ENCODE results near the gene CENPT. TPM values are rescaled to one million over a fixed set of nuclear protein-coding genes. Genes with fewer than 3 reads are reported as not detected.

CENPT gene
- total and polyA plus RNA-seq, 2 of the 8 experiments (the other 6 are each of a cell fraction or from before 2014, with no cell fraction given): 42.4 to 53.4 TPM

DNA sequence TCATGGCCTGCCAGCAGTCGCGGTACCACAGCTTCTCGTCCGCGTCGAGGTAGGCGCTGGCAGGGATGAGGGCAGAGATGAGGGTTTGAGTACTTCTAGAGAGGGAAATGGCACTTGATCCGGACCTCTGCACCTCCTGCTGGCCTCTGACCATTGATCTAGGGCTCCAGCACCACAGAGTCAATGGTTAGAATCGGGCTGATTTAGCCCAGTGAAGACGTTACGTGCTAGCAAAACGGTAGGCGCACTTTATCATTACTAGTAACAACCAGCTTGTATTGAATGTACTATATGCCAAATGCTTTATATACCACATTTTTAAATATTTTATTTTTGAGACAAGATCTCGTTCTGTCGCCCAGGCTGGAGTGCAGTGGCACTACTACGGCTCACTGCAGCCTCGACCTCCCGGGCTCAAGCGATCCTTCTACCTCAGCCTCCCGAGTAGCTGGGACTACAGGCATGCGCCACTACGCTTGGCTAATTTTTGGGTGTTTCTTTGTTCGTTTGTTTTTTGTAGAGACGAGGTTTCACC lies 40.3 kb downstream of the CENPT start:
- no peak overlapping the region for H3K27ac ChIP-seq (ENCODE audit: low read depth, low read length)
- WGBS, 2 experiments (ENCODE audit: extremely low coverage in 1 of 2, insufficient coverage in 1 of 2, insufficient read length in 1 of 2, insufficient replicate concordance in 2 of 2, low coverage in 1 of 2, low lambda C conversion rate in 2 of 2, missing lambda C conversion rate in 1 of 2): 38% methylated on average over 24 of the region's 24 CpGs; no CpG with 5 or more reads in 1 of the 2 experiments
- H3K36me3 ChIP-seq (ENCODE audit: control insufficient read depth in 2 of 4, insufficient read depth in 4 of 4, low read length in 3 of 4): peaks cover 0 to 5% (median 0%) of the 10 kb centered on the region in 4 experiments; a peak in 3 of 8 replicates
- H3K4me3 ChIP-seq (ENCODE audit: extremely low read depth in 1 of 4, insufficient read depth in 2 of 4, low read depth in 3 of 4, low read length in 4 of 4): peak overlapping the region; percentile 95 to 98 (median 96)
- peaks cover 4 to 9% (median 5%) of the 10 kb centered on the region in 4 experiments; a peak in 6 of 7 replicates for H3K4me1 ChIP-seq (replicated peaks in 1 of 4; ENCODE audit: control insufficient read depth in 3 of 4, insufficient read depth in 4 of 4, low read length in 3 of 4)
- no peak overlapping the region for H4K5ac ChIP-seq (ENCODE audit: insufficient read length, low read depth, low read length)
- H2AK5ac ChIP-seq (ENCODE audit: low read depth, low read length): no peak overlapping the region
- H4K20me1 ChIP-seq (replicated peaks in 1 of 2; ENCODE audit: control insufficient read depth in 1 of 2, insufficient read depth in 2 of 2, low read length in 2 of 2): peaks cover 0 to 3% of the 10 kb centered on the region in 2 experiments
- no peak overlapping the region for H3K4ac ChIP-seq (replicated peaks; ENCODE audit: insufficient read length, low read depth, low read length)
- ChIA-PET CTCF (ENCODE audit: partially characterized antibody) (interaction anchor here (0.8 to 3.0 kb wide), 13 partner anchors 9 to 286 kb away, joined by 3 to 29 read pairs (median 5); partner anchors contain the start of gene LCAT), POLR2A (ENCODE audit: partially characterized antibody) (interaction anchor here (0.6 to 2.0 kb wide), 16 partner anchors 9 to 427 kb away, joined by 3 to 8 read pairs (median 4); partner anchors contain the start of gene NFATC3)
- H3K27me3 ChIP-seq (replicated peaks in 1 of 4; ENCODE audit: control insufficient read depth in 3 of 4, extremely low read depth in 1 of 4, insufficient read depth in 3 of 4, low read length in 3 of 4): no peaks in the 10 kb centered on the region
- peak overlapping the region in 2 of 4 experiments; percentile 6 to 59; a peak in 3 of 7 replicates for H3K9ac ChIP-seq (replicated peaks in 1 of 4; ENCODE audit: extremely low read depth in 1 of 4, low read depth in 3 of 4, low read length in 3 of 4)
- no peak overlapping the region for H2BK5ac ChIP-seq (ENCODE audit: low read depth, low read length)
- H2BK120ac ChIP-seq (replicated peaks; ENCODE audit: low read depth, low read length): no peak overlapping the region
- H2AFZ ChIP-seq (ENCODE audit: low read length): peak overlapping the region; percentile 98
- H3K18ac ChIP-seq (ENCODE audit: extremely low read depth, low read length): no peak overlapping the region
- H4K8ac ChIP-seq (ENCODE audit: extremely low read depth, insufficient read depth, low read length): peak overlapping the region; percentile 88; the same call in 1 of the 2 replicates
- no peak overlapping the region for H3K14ac ChIP-seq (ENCODE audit: insufficient read length)
- H3K23ac ChIP-seq (ENCODE audit: insufficient read length): no peak overlapping the region
- no peak overlapping the region for H2BK12ac ChIP-seq (ENCODE audit: low read depth, low read length)
- no peak overlapping the region for H2BK15ac ChIP-seq (ENCODE audit: low read length)
- no peak overlapping the region for H4K91ac ChIP-seq (replicated peaks; ENCODE audit: insufficient read length, low read length)
- peaks cover 5 to 21% of the 10 kb centered on the region in 2 experiments; a peak in 3 of 4 replicates for H3K79me2 ChIP-seq (ENCODE audit: control insufficient read depth in 1 of 2, insufficient read depth in 2 of 2, low read length in 2 of 2)
- H3K79me1 ChIP-seq (ENCODE audit: low read depth, low read length): peaks cover 9% of the 10 kb centered on the region; the same call in 1 of the 2 replicates
- DNase-seq (ENCODE audit: low read depth in 1 of 2, low spot score in 2 of 2) (no peak), FAIRE-seq (no peak)
- H3K9me3 ChIP-seq (ENCODE audit: insufficient read depth in 2 of 2, low read depth in 1 of 2, low read length in 1 of 2): no peaks in the 10 kb centered on the region
- H3K23me2 ChIP-seq (ENCODE audit: low read depth, low read length): peaks cover 11% of the 10 kb centered on the region
- peak overlapping the region; percentile 93 to 96 for H3K4me2 ChIP-seq (ENCODE audit: insufficient read depth in 1 of 2, low read depth in 2 of 2, low read length in 2 of 2)
- no peak overlapping the region for H2BK20ac ChIP-seq (ENCODE audit: low read length)
- no peak overlapping the region for H3K56ac ChIP-seq (replicated peaks; ENCODE audit: insufficient read length, low read depth, low read length)
- TF ChIP-seq HDAC2 (IDR thresholded peaks at IDR 0.05; ENCODE audit: borderline replicate concordance in 1 of 2, low read depth in 2 of 2, low read length in 2 of 2) (peak in 1 of 2 experiments; percentile 88; a peak in 1 of 4 replicates), SIN3A (conservative IDR thresholded peaks at IDR 0.05 in 1 of 2, IDR thresholded peaks at IDR 0.05 in 1 of 2; ENCODE audit: low read depth in 1 of 2, low read length in 2 of 2) (no peak), JUN (IDR thresholded peaks at IDR 0.05; ENCODE audit: low read depth, low read length) (no peak), CBX8 (IDR thresholded peaks at IDR 0.05; ENCODE audit: borderline replicate concordance, low read depth, low read length) (no peak), CBX5 (IDR thresholded peaks at IDR 0.05; ENCODE audit: low read depth, low read length) (no peak), POLR2AphosphoS5 (IDR thresholded peaks at IDR 0.05; ENCODE audit: low read depth, low read length) (no peak)
